GM19043 (cell line): ENCODE measurements around the gene ASPG.

Experiments
- ATAC-seq: cut with Tn5 transposase; IDR thresholded peaks from one replicate; pipeline ENCODE4 v1.9.1; 2021; ENCODE audit warnings: low read depth; ENCODE audit not compliant: unreplicated experiment

Gene ASPG

DNA sequence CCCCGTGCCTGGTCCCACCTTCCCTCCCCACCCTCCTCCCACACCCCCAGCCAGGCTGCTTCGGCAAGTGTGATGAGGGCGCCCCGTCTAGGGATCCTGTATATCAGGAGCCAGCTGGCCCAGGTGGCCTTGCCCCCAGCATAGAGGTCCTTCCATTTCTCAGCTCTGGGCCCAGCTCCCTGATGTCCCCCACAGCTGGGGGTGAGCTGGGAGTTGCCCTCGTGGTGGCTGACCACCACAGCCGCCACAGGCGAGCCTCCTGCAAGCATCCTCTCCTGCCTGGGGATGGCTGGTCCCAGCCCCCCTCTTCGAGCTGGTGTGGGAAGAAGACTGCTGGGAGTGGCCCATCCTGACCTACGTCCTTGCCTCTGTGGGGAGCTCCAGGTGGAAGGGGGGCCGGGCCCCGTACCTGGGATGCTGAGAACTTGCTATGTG is 7.4 kb downstream of the ASPG start:
- ATAC-seq, result no peak

DNA sequence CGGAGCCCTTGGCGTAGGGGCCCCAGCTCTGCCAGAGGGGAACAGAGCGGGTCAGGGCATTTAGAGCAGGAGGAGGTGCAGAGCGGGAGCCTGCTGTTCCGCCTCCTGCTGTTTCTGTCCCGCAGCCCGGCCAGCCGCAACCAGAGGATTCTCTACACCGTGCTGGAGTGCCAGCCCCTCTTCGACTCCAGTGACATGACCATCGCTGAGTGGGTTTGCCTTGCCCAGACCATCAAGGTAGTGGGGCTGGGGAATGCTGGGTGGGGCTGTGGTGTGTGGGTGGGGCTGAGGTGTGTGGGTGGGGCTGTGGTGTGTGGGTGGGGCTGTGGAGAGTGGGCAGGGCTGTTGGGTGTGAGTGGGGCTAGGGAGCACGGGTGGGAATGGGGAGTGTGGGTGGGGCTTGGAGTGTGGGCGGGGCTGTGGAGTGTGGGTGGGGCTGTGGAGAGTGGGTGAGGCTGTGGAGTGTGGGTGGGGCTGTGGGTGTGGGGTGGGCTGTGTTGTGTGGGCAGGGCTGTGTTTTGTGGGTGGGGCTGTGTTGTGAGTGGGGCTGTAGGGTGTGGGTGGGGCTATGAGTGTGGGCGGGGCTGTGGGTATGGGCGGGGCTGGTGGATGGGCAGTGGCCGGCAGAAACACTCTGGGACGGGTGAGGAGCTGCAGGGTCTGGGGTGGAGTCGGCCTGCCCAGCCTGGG is 8.0 kb downstream of the ASPG start:
- ATAC-seq, result no peak

DNA sequence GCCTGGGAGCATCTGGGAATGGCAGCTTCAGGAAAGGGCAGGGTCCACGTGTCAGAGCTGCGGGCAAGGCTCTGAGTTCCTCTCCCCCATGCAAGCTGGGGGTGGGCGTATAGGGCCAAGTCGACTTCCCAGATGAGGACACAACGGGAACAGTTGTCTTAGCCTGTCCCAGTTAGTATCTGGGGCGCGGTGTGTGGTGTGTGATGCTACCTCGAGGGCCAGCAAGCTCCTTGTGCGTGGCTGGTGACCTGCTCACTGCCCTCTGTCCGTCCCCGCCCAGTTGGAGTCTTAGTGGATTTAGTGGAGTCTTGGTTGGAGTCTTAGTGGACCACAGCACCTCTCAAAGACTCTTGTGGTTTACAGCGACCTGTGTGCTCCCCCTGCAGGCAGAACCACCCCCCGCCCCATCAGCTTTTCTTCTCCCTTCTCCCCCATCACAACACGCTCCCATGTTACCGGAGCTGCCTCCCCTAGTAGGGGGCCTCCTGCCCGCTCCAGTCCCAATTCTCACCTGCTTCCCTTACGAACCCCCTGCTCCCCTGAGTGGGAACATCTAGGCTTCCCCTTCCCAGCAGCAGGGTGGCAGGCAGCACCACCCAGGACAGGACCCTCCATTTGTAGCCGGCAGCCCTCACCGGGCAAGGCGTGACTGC is 8.7 kb downstream of the ASPG start:
- no peak for ATAC-seq

DNA sequence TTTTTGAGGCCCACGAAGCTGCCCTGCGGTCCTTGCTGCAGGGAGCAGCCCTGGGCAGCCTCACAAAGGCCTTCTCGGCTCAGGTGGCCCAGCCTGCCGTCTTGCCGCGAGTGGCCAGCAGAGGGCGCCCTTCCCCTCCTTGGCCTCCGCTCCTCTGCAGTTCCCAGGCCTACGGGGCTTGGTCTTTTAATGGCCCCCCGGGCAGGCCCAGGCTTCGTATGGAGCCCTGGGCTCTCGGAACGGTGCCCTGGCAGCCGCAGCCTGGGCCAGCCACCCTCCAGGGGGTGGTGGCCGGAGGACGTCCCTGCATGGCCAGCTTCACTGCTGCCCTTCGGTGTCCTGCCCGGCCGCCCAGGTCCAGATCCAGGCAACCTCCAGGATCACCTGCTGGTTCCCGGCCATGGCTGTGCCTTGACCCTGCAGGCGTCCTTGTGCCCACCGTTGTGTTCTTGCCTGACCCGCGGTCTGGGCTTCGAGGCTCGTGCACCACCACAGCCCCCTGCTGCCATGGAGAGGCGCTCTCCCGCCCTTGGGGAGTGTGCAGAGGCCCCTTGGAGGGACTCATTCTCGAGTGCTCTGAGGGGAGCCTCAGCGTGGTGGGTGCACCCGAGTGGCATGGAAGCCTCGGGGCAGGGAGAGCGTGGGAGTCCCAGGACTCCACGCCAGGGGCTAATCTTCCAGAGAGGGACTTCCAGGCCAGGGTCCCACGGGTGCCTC is 9.4 kb downstream of the ASPG start:
- ATAC-seq, result no peak

DNA sequence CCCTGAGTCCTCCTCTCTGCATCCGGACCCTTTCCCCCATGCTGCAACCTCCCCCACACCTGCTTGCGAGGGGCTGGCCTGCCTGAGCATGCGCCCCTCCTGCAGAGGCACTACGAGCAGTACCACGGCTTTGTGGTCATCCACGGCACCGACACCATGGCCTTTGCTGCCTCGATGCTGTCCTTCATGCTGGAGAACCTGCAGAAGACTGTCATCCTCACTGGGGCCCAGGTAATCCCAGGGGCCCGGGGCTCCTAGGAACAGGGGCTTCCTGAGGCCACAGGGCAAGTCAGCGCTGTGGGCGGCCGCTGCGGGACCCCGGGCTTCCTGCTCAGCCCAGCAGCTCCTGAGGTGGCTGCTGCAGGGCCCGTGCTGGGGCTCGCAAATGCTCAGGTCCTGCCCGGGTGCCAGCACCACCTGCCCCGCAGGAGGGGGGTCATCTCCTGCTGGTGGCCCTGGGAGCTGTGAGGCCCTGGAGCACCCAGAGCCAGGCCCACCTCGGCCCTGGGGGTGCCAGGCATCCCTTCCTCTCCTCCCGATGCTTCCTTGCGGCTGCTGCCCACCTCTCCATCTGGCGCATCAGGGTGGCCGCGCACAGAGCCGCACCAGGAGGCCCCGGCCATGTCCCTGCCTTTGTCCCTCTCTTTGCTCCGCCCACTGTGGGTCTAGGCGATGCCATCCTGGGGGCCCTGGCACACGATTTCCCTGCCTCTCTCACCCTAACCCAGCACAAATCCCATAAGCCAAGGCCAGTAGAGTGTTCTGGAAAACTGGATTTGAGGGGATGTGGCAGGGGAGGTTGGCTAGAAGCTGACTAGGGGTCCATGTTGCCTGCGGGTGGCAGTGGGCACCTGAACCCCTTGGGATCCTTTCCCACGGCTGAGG is 10.2 kb downstream of the ASPG start:
- no peak for ATAC-seq

DNA sequence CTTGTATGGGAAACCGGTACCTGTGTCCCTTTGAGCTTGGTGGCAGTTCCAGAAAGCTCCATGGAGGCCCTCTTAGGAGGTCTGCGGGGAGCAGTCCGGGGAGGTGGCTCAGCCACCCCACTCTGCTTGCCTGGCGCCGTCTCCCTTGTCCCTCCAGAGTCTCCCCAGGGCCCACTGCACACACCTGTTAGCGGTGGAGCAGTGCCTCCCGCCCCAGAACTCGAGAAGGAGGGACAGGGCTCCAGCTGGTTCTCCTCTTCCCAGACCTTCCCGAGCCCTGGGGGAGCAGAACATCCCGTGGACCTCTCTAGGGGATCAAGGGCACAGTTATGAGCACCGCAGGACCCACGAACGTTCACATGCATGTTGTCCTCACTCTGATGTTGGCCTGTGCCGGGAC is 10.8 kb downstream of the ASPG start:
- no peak for ATAC-seq

DNA sequence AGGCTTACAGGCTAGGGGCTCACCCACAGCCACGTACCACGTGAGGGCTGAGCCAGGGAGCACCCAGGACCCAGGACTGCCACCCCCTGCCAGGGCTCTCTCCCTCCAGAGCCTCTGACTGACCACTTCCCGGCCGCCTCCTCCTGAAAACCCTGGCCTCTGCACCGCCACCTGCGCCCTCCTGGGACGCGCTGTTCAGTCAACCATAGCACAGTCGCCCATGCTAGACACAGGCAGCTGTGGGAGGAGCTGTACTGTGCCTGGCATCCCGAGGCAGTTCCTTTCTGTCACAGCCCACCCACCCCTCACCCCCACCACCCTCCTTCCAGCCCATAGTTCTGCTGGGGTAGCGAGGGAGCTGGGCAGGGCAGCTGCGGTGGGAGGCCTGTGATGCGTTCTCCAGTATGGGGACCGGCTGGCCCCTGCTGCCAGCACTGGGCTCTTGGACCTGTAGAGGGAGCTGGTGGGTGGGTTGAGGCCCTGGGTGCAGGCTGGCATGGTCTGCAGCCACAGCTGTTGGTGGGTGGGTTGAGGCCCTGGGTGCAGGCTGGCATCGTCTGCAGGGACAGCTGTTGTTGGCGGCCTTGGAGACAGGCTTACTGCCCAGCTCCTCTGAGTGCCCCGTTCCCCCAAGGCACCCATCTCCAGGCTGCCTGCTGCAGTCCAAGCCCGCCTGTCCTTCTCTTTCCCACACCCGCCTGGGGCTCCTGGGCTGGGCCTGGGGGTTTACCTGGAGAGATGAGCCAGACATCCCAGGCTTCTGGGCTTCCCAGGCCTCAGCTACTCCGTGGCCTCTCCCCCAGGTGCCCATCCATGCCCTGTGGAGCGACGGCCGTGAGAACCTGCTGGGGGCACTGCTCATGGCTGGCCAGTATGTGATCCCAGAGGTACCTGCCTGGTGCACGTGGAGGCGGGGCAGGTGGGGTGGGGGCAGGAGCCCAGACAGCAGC is 11.5 kb downstream of the ASPG start:
- ATAC-seq, result no peak

DNA sequence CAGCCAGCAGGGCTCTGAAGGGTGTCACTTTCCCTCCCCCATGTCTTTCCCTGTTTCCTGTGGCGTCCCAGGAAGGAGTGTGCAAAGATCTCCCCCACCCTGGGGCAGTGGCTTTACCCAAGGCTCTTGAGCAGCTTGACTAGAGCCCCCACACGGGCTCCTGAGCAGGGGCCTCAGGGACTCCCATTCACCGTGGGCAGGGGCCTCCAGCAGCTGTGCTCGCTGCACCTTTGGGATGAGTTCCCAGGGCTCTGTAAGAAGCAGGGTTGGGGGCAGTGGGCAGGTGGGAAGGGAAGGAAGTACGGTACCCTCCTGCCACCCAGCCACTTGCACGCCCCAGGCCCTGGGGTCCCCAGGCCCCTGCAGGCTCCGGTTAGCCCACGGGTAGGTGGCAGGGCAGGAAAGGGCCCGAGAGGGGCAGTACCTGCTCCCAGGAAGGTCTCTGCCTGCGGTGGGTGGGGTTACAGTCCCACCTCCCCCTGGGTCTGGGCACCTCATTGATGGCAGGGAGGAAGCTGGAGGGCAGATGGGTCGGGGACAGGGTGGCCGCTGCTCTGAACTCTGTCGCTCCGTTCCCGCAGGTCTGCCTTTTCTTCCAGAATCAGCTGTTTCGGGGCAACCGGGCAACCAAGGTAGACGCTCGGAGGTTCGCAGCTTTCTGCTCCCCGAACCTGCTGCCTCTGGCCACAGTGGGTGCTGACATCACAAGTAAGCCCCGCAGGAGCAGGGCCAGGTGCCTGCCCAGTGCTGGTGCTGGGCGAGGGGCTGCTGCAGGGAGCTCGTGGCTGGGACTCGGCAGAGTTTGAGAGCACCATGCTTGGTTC is 13.0 kb downstream of the ASPG start:
- no peak for ATAC-seq

DNA sequence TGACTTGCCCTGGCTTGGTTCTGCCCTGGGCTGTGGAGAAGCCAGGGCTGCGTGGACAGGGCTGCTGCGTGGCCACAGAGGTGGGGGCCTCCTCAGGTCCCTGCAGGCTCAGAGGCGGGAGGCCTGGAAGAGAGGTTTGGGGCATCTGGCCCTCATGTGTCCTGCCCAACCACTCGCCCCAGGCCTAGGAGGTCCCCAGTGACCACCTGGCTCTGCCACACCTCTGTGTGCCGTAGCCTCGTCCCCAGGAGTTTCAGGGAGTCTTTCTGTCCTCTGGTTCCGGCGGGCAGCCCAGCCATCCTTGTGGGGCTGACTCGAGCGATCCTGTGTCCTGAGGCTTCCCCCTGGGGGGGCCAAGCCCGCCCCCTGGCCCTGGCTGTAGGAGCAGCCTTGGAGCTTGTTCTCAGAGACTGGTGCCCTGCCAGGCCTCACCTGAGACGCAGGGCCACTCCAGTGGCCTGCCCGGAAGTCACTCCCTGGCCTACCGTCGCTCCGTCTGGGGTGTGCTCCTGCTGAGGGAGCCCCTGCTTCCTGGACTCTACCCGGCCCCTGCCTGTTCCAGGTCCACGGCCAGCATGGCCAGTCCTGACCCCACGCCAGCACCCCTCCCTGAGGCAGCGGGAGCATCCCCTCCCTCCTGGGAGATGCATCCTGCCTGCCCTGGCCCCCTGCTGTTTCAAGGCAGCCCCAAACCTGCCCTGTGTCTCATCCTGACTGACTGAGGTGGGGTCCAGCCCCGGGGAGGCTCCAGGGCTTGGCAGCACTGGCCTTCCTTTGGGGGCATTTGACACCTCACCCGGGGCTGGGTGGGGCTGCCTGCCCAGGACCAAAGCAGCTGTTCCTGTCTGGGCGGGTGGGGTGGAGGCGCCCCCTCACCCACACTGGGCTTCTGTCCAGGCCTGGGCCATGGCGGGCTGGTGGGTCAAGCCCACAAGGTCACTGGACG is 13.9 kb downstream of the ASPG start:
- no peak for ATAC-seq

DNA sequence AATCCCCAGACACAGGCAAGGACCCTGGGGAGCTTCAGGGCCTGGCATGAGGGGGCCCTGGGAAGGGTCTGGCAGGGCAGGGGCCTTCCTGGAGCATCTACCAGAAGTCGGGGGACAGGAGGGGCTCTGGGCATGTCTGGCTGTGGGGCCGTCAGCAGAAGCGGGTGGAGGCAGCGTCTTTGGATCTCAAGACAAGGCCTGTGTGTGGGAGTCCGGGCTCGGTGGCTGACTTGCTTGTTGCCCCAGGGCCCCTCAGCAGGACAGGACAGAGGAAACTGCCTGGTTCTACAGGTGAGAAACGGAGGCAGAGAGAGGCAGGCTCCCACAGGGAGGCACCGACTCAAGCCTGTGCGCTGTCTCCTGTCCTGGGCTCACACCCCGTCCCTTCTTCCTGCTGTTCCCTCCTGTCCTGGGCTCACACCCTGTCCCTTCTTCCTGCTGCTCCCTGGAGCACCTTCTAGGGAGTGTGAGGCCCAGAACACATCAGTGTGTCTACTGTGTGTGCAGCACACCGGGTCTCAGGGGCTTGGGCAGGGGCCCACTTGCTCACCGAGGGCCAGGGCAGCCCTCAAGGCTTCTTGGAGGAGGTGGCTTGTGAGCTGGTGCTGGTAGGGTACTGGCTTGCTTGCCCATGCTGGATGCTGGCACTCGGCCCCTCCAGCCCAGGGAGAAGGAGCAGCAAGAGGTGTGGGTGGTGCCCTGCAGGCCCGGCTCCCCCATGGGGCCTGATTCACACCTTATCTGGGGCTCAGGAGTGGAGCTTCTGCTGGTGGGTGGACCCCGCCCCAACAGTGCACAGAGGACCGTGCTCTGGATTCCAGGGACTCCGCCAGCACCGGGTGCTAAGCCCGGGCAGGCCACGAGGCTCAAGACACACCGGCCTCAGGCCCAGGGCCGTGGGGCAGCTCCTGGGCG is 14.9 kb downstream of the ASPG start:
- ATAC-seq, result no peak

DNA sequence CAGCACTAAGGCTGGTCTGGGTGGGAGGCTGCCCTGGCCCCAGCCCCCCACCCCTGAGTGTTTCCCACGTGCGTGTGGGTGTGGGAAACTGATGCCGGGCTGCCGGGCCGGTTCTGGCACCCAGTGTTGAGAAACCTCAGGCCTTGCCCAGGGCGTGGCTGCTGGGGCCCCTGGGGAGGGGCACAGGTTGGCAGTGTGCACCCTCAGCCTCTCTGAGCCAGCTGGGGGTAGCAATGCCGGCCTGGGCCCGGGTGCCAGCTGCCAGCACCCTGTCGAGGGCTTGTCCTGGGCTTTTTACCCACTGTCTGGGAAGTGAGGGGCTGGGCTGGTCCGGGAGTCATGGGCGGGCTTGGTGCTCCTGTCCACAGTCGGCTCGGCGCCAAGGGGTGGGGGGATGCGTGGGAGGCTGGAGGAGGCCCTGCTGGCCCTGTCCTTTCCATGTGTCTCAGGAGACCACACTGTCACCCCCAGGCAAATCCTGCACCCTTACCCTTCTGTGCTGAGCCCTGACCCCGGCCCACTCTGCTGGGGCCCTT is 15.7 kb downstream of the ASPG start:
- ATAC-seq, result no peak

DNA sequence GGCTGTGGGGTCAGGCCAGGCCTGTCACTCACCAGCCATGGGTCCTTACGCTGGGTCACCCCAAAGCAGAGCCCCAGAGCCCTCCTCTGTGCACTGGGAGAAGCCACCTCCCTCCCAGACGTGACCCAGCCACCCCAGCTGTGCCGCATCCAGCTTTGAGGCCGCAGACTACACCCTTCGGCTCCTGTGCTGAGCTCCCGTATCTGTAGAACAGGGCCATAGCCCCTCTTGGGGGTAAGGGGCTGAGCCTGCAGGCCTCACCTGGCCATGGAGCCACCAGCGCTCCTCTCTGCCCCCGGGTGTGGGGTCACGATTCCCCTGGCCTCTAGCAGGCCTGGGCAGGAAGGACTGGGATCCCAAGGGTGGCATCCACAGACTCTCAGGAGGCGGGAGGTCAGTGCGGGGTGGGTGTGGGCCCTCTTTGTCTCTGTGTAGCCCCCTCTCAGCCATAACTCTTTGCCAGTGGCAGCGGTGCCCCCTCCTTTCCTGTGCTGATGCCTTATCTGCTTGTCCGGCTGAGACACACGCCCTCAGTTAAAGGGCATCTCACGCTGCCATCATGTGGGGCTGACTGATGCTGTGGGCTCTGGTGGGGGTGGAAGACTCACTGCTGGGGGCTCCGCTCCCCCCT is 16.3 kb downstream of the ASPG start:
- no peak for ATAC-seq

DNA sequence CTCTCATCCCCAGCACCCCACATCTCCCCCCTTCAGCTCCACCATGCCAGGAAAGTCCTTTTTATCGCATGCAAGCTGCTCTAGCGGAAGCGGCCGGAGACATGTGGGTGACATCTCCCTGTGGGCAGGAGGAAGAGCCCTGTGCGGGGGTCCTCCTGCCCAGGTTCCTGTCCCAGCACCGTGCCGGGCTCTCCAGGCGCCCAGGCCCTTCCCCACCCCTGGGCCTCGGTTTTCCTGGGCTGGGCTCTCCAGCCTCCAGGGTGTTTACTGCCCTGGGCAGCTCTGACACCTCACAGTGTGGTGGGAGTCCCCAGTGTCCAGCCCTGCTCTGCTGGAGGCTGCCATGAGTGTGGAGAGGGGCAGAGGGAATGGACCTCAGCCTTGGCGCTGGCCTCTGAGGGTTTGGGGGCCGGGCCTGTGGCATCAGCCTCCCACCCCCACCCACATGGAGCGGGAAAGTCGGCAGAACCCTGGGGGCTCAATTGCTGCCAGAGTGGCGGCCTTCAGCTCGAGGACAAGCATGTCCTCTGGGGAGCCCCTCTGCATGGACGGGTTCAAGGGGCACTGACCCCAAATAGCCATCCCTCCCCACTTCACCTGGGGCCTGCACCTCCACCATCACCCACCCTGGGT is 16.9 kb downstream of the ASPG start:
- no peak for ATAC-seq

DNA sequence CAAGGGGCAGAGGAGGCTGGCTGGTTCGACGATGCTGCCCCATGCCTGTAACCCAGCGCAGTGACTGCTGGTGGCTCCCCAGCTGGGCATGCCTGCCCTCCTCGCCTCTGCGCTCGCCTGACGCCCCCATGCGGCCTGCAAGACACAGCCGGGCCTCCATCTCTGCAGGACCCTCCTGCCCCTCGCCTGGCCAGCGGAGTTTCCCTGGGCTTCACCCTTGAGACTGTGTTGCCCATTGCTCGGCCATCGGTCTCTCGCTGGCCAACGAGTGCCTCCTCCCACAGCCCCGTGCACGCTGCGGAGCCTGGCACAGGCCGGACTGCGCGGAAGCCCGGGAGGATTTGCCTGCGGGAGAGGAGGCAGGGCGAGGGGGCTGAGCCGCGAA is 17.6 kb downstream of the ASPG start:
- ATAC-seq, result no peak

DNA sequence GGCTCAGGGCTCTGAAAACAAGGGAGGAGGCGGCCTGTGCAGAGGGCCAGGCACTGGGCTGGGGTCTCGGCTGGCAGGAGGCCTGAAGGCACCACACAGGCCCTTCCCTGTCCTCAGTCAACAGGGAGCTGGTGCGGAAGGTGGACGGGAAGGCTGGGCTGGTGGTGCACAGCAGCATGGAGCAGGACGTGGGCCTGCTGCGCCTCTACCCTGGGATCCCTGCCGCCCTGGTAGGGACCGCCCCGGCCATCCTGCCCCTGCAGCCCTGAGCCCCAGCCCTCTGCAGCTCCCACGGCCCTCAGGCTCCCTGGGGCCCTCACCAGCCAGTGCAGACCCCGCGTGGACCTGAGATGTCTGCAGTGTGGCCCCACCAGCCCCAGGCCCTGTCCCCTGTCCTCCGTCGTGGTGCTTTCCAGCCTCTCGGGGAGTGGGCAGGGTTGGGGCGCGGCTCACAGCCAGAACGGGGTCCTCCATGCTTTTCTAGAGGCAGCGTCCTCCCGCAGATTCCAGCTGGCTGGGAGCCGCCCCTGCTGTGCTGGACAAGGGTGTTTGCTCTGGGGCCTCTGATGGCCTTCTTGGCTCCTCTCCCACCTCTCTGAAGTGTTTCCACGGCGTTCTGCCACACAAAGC is 18.1 kb downstream of the ASPG start:
- no peak for ATAC-seq
